IMR-90 (cell line): ENCODE measurements around the gene SPTLC1.

Source experiments
- RAD21 ChIP-seq: IDR thresholded peaks from 2 replicates; pipeline ENCODE4 v1.6.1; 2012; ENCODE audit warnings: low read length, improper control_type of control experiment
- RFX5 ChIP-seq: IDR thresholded peaks from 2 replicates; pipeline ENCODE4 v1.8.0; 2012; ENCODE audit warnings: low read depth, mild to moderate bottlenecking, low read length, moderate library complexity
- TF ChIP-seq, protein P1 (sequence below): conservative IDR thresholded peaks from 2 replicates; pipeline ENCODE4 v1.5.1; 2012; ENCODE audit warnings: mild to moderate bottlenecking, low read depth, low read length, improper control_type of control experiment
- TF ChIP-seq, protein P2 (sequence below): fragments of 150-350 bp; IDR thresholded peaks from 2 replicates; pipeline ENCODE4 v1.6.1; 2016; ENCODE audit warnings: low read depth, mild to moderate bottlenecking, low read length, moderate library complexity, borderline replicate concordance

DNA sequence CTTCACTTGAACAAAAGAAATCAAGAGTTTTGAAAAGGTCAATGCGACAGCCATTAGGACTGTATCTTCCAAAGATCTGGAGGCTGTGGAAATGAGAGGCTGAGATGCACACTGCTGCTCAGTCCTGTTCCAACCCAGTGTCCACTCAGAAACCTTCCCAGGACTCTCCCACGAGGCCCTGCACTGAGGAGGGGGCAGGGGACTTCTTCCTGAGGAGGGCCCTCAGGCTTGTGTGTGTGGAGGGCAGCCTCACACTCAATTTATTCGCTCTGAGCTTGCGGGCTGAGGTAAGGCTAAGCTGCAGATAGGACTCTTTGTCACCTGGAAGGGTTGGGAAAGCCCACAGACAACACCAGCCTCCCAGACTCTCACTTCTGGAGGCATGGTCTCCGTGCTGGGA, 95.6 kb downstream of the SPTLC1 start:
- TF ChIP-seq, protein P1, sequence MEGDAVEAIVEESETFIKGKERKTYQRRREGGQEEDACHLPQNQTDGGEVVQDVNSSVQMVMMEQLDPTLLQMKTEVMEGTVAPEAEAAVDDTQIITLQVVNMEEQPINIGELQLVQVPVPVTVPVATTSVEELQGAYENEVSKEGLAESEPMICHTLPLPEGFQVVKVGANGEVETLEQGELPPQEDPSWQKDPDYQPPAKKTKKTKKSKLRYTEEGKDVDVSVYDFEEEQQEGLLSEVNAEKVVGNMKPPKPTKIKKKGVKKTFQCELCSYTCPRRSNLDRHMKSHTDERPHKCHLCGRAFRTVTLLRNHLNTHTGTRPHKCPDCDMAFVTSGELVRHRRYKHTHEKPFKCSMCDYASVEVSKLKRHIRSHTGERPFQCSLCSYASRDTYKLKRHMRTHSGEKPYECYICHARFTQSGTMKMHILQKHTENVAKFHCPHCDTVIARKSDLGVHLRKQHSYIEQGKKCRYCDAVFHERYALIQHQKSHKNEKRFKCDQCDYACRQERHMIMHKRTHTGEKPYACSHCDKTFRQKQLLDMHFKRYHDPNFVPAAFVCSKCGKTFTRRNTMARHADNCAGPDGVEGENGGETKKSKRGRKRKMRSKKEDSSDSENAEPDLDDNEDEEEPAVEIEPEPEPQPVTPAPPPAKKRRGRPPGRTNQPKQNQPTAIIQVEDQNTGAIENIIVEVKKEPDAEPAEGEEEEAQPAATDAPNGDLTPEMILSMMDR = no peak
- TF ChIP-seq, protein P2, sequence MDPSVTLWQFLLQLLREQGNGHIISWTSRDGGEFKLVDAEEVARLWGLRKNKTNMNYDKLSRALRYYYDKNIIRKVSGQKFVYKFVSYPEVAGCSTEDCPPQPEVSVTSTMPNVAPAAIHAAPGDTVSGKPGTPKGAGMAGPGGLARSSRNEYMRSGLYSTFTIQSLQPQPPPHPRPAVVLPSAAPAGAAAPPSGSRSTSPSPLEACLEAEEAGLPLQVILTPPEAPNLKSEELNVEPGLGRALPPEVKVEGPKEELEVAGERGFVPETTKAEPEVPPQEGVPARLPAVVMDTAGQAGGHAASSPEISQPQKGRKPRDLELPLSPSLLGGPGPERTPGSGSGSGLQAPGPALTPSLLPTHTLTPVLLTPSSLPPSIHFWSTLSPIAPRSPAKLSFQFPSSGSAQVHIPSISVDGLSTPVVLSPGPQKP = no peak
- TF ChIP-seq RFX5 (no peak), RAD21 (no peak)
